ENCODE measurements around the gene PDS5A.

PDS5A gene

DNA sequence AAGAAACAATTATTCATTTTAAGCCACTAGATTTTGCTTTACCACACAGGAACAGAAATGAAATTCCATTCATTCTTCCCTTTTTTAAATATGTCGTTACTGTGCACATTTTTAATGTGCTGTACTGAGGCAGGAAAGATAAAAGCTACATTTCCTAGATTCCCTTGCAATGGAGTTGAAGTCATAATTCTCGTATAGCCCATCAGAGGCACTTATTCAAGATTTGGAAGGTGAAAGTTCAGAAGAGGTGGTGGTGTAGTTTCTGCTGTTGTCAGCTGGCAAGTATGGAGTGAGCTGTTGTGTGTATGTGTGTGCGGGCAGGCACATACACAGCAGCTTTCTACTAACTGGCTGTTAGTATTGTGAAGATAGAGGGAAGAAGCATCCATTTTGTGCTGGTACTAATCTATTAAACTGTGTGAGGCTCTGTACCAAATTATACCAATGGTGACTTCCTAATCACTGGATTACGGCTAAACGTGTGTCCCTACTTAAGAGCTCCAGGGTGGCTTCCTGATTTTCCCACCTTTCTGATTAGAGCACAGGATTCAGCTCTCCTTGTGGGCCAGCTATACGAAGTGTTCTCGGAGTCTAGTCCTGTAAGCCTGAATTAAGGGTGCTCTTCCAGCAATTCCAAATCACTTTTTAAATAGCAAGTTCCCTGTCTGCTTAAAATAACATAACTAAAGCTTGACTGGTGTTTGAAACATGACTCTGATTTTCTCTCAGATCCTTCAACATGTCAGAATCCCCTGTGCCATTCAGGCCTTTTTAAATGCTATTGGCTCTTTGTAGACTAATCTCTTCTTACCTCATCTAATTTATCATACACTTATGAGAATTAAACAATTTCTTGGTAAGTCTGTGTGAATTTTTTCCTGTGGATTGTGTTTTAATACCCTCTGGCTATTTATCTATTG, 43.8 kb downstream of the PDS5A start:
- no peaks in the 10 kb centered on the region for H3K27me3 ChIP-seq (ENCODE audit: insufficient read depth, poor library complexity, severe bottlenecking)
- H3K4me3 ChIP-seq (replicated peaks; ENCODE audit: insufficient read depth, low read length), result no peak overlapping the region
- DNase-seq (ENCODE audit: low read depth in 1 of 2, low spot score in 1 of 2), result no peak
- TF ChIP-seq GABPA (IDR thresholded peaks at IDR 0.05; ENCODE audit: low read depth) (no peak), POLR2AphosphoS5 (IDR thresholded peaks at IDR 0.05; ENCODE audit: low read depth) (no peak), SPI1 (IDR thresholded peaks at IDR 0.05; ENCODE audit: borderline replicate concordance, low read depth) (no peak)
- TF ChIP-seq, protein P1, sequence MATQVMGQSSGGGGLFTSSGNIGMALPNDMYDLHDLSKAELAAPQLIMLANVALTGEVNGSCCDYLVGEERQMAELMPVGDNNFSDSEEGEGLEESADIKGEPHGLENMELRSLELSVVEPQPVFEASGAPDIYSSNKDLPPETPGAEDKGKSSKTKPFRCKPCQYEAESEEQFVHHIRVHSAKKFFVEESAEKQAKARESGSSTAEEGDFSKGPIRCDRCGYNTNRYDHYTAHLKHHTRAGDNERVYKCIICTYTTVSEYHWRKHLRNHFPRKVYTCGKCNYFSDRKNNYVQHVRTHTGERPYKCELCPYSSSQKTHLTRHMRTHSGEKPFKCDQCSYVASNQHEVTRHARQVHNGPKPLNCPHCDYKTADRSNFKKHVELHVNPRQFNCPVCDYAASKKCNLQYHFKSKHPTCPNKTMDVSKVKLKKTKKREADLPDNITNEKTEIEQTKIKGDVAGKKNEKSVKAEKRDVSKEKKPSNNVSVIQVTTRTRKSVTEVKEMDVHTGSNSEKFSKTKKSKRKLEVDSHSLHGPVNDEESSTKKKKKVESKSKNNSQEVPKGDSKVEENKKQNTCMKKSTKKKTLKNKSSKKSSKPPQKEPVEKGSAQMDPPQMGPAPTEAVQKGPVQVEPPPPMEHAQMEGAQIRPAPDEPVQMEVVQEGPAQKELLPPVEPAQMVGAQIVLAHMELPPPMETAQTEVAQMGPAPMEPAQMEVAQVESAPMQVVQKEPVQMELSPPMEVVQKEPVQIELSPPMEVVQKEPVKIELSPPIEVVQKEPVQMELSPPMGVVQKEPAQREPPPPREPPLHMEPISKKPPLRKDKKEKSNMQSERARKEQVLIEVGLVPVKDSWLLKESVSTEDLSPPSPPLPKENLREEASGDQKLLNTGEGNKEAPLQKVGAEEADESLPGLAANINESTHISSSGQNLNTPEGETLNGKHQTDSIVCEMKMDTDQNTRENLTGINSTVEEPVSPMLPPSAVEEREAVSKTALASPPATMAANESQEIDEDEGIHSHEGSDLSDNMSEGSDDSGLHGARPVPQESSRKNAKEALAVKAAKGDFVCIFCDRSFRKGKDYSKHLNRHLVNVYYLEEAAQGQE (IDR thresholded peaks at IDR 0.05; ENCODE audit: insufficient replicate concordance, low read depth), result no peak
- TF ChIP-seq, protein P2, sequence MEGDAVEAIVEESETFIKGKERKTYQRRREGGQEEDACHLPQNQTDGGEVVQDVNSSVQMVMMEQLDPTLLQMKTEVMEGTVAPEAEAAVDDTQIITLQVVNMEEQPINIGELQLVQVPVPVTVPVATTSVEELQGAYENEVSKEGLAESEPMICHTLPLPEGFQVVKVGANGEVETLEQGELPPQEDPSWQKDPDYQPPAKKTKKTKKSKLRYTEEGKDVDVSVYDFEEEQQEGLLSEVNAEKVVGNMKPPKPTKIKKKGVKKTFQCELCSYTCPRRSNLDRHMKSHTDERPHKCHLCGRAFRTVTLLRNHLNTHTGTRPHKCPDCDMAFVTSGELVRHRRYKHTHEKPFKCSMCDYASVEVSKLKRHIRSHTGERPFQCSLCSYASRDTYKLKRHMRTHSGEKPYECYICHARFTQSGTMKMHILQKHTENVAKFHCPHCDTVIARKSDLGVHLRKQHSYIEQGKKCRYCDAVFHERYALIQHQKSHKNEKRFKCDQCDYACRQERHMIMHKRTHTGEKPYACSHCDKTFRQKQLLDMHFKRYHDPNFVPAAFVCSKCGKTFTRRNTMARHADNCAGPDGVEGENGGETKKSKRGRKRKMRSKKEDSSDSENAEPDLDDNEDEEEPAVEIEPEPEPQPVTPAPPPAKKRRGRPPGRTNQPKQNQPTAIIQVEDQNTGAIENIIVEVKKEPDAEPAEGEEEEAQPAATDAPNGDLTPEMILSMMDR (IDR thresholded peaks at IDR 0.05; ENCODE audit: insufficient read depth, low read length), result no peak
- H3K27ac ChIP-seq (replicated peaks), result no peak overlapping the region

DNA sequence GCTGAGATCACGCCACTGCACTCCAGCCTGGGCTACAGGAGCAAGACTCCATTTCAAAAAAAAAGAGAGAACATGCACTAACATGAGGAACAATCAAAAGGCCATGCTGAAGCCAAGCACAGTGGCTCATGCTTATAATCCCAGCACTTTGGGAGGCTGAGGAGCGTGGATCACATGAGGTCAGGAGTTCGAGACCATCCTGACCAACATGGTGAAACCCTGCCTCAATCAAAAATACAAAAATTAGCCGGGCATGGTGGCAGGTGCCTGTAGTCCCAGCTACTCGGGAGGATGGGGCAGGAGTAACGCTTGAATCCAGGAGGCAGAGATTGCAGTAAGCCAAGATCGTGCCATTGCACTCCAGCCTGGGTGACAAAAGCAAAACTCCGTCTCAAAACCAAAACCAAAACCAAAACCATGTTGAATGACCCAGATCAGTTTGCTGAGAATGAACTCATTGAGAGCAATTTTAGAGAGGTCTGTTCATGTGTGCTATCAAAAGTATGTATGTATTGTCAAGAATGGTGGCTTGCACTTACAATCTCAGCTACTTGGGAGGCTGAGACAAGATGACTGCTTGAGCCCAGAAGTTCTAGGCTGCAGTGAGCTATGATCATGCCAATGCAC, 44.8 kb downstream of the PDS5A start:
- no peak overlapping the region for H3K27ac ChIP-seq (replicated peaks)
- no peak for DNase-seq (ENCODE audit: low read depth in 1 of 2, low spot score in 1 of 2)
- no peaks in the 10 kb centered on the region for H3K27me3 ChIP-seq (ENCODE audit: insufficient read depth, poor library complexity, severe bottlenecking)
- TF ChIP-seq POLR2AphosphoS5 (IDR thresholded peaks at IDR 0.05; ENCODE audit: low read depth) (no peak), GABPA (IDR thresholded peaks at IDR 0.05; ENCODE audit: low read depth) (no peak), SPI1 (IDR thresholded peaks at IDR 0.05; ENCODE audit: borderline replicate concordance, low read depth) (no peak)
- TF ChIP-seq, protein P2 (IDR thresholded peaks at IDR 0.05; ENCODE audit: insufficient read depth, low read length), result no peak
- TF ChIP-seq, protein P1 (IDR thresholded peaks at IDR 0.05; ENCODE audit: insufficient replicate concordance, low read depth), result no peak
- no peak overlapping the region for H3K4me3 ChIP-seq (replicated peaks; ENCODE audit: insufficient read depth, low read length)

DNA sequence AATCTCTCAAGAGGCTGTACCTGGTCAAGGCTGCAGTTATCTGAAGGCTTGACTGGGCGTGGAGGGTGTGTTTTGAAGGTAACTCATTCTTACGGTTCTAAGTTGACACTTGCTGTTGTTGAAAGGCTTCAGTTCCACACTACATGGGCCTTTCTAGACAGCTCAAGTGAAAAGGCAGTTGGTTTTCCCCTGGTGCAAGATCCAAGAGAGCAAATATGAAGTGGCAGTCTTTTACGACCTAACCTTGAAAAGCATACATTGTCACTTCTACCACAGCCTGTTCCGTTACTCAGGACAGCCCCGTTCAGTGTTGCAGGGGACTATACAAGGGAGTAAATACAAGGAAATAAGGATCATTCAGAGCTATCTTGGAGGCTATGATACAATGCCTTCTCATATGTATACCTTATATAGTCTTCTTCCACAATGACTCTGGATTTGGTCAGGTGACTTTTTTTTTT, 46.2 kb downstream of the PDS5A start:
- Histone ChIP-seq H3K27me3 (ENCODE audit: insufficient read depth, poor library complexity, severe bottlenecking) (no peaks in the 10 kb centered on the region), H3K4me3 (replicated peaks; ENCODE audit: insufficient read depth, low read length) (no peak overlapping the region), H3K27ac (replicated peaks) (no peak overlapping the region)
- no peak for DNase-seq (ENCODE audit: low read depth in 1 of 2, low spot score in 1 of 2)
- no peak for TF ChIP-seq SPI1 (IDR thresholded peaks at IDR 0.05; ENCODE audit: borderline replicate concordance, low read depth)
- TF ChIP-seq, protein P2 (IDR thresholded peaks at IDR 0.05; ENCODE audit: insufficient read depth, low read length), result no peak
- TF ChIP-seq, protein P1 (IDR thresholded peaks at IDR 0.05; ENCODE audit: insufficient replicate concordance, low read depth), result no peak
- no peak for TF ChIP-seq GABPA (IDR thresholded peaks at IDR 0.05; ENCODE audit: low read depth)
- no peak for TF ChIP-seq POLR2AphosphoS5 (IDR thresholded peaks at IDR 0.05; ENCODE audit: low read depth)

Measured in HL-60 (cell line).